KBM-7 (cell line): Measurements from ENCODE around the gene FHIP1A.

ENCODE experiments used
- DNase-seq: peaks from one replicate; pipeline ENCODE4 v3.0.0-alpha.2; 2015
- in situ Hi-C: fragments of 300-500 bp; cut with MboI; formaldehyde crosslinking; loops from 2 replicates; pipeline ENCODE4 v1.14.3; 2020; ENCODE audit warnings: low sequenced_read_pairs, low pct_unique_long_range_greater_than_20kb, mixed read lengths

FHIP1A gene

GRCh38 chr4:151415978-151416377, 7.0 kb downstream of the FHIP1A start:
- in situ Hi-C loops = no loop called here
- no peak for DNase-seq

GRCh38 chr4:151417164-151417571, 8.2 kb downstream of the FHIP1A start:
- in situ Hi-C loops = no loop called here
- DNase-seq = no peak

GRCh38 chr4:151417766-151418376, 8.9 kb downstream of the FHIP1A start:
- no peak for DNase-seq
- in situ Hi-C loops = no loop called here

- in situ Hi-C loops = no loop called here
- DNase-seq = no peak
Measured at GRCh38 chr4:151418385-151418784, 9.4 kb downstream of the FHIP1A start.

DNA sequence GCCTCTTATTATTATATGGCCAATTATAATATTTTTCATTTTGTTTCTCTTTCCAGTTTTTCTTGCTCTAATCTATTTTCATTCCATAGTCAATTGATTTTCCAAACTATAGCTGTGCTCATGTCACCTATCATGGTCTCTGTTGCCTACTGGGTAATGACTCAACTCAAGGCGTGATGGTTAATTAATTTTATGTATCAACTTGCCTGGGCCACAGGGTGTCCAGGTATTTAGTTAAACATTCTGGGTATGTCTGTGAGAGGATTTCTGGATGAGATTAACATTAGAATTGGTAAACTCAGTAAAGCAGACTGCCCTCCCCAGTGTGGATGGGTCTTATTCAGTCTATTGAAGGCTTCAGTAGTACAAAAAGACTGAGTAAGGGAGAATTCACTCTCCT, 9.9 kb downstream of the FHIP1A start:
- DNase-seq = no peak
- in situ Hi-C loops = no loop called here

GRCh38 chr4:151420250-151420807, 11.4 kb downstream of the FHIP1A start:
- no peak for DNase-seq
- in situ Hi-C loops = no loop called here

DNA sequence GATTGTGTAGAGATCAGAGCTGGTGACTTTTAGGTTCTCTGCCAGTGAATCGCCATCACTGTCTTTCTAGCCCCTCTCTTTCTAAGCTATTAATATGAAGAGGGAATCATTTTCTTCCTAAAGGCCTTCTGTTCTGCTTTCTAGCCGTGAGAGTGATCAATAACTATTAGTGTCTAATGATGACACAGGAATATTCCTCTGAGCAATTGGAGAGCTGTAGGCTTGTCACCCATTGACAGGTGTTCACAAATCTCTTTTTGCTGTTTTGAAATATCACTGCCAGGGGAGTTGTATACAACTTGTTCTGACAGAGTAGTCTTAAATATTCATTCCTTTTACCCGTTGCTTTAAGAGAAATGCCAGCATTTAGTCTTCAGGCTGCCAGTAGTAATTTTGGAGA, 13.9 kb downstream of the FHIP1A start:
- DNase-seq = no peak
- in situ Hi-C loops = no loop called here

- no peak for DNase-seq
Measured at GRCh38 chr4:151426513-151426912, 17.5 kb downstream of the FHIP1A start.

DNA sequence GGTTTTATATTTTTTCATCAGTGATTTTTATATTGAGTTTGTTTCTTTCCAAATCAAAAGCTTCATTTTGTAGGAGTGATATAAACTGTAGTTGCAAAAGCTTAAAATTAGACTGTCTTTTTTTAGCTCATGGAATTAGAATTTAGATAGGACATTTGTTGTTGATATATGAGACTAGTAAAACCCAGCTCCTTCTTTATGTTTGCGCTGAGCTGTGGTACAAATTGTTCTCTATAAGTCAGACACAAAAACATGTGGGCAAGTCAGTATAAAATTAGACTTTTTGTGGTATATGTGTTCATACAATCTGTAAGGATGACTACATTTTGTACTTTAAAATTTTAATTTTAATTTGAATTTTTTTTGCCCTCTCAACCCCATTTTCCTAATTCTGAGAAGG, 18.3 kb downstream of the FHIP1A start:
- no peak for DNase-seq

More at GRCh38 chr4:151426513-151426912, 17.5 kb downstream of the FHIP1A start:
- in situ Hi-C loops = no loop called here

DNA sequence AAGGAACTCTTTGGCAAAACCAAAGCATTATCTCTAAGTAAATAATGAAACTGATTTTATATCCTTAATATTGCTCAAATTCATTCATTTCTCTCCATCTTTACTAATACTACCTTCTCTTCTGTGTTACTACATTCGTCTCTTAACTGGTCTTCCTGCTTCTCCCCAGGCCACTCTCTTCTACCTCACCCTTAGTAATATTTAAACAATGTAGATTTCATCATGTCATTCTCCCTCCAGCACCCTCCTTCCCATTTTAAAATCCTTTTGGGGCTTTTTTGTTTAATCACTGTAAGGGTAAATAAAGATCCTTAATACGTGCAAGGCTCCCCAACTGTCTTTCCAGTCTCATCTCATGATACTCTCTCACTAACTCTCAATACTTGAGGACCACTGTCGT, 19.4 kb downstream of the FHIP1A start:
- in situ Hi-C loops = no loop called here
- DNase-seq = no peak

More for the DNA sequence above, 18.3 kb downstream of the FHIP1A start:
- in situ Hi-C loops = no loop called here

GRCh38 chr4:151429957-151430570, 21.1 kb downstream of the FHIP1A start:
- DNase-seq = no peak
- in situ Hi-C loops = no loop called here

- DNase-seq = no peak
- in situ Hi-C loops = no loop called here
Measured at GRCh38 chr4:151430740-151431457, 21.9 kb downstream of the FHIP1A start.

GRCh38 chr4:151431728-151432127, 22.8 kb downstream of the FHIP1A start:
- in situ Hi-C loops = no loop called here
- DNase-seq = no peak

- DNase-seq = no peak
- in situ Hi-C loops = no loop called here
Measured at GRCh38 chr4:151432654-151433053, 23.7 kb downstream of the FHIP1A start.

- no peak for DNase-seq
Measured at GRCh38 chr4:151434183-151434860, 25.3 kb downstream of the FHIP1A start.

DNA sequence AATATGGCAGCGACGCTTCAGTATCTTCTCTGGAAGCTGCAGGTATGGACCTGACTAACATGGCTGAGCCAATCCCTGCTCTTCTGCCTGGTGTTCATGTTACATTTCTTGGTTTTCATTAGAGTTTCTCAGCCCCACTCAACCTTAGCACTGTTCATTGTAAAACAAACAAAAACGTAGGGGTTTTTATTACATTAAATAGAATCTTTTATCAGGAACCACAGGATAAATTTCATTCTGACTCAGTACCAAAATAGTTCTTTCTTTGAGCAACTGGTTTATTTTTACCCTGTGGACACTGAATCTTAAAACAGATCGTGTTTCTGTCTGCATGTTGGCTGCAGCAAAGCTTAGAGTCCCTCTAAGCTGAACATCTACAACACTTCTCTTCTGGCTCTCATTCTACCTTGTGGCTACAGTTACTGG, 27.1 kb downstream of the FHIP1A start:
- in situ Hi-C loops = no loop called here
- DNase-seq = no peak

More at GRCh38 chr4:151434183-151434860, 25.3 kb downstream of the FHIP1A start:
- in situ Hi-C loops = no loop called here

DNA sequence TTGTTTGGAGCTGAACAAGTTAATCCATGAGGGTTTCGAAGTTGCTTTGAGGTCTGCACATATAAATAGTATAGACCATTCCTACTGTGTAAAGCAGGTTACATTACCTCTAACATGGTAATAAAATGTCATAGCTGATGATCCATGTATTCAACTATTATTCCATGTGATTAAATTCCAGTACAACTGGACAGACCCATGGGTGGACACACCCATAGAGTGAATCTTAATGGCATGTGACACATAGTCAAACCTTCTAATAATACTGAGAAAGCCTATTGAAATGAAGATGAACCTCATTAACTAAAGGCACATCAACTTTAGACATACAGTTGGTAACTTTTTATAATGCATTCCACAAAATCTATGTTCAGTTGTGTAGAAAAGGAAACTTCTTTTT, 28.5 kb downstream of the FHIP1A start:
- in situ Hi-C loops = no loop called here
- DNase-seq = no peak

DNA sequence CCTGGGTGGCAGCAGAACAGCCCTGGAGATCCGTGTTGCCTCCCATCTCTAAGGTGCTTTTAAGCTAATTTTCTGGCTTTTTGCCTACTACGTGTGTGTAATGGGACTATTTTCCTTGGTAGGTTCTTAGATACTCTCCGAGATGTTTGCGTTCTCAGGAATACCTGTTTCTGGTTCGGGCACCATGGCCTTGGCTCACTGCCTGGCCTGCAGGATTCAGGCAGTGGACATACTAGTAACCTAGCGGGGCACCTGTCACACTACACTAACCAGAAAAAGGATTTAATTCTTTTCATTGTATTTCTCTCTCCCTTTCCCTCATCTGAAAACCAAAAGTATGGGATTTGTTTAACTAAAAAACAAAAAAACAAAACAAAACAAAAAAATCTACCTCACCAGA, 29.2 kb downstream of the FHIP1A start:
- no peak for DNase-seq
- in situ Hi-C loops = no loop called here

DNA sequence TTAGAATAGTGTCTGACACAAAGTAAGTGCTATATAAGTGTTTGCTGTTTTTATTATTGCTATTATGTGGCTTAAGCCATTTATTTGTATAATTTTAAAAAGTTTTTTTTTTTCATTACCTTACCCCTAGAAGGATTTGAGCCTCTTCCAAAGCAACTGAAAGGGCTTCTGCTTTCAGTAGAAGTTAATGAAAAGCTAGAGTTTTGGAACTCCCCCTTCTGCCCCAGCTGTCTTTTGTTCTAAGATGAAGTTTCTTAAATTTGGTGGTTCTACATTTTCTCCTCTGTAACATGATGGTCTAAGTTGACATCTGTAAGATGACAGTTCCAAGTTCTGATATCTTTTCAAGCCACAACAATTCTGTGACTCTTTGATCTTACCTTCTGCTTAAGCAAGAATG, 30.3 kb downstream of the FHIP1A start:
- DNase-seq = no peak
- in situ Hi-C loops = no loop called here

GRCh38 chr4:151442002-151442401, 33.0 kb downstream of the FHIP1A start:
- no peak for DNase-seq
- in situ Hi-C loops = no loop called here
